NT2/D1 (cell line): ENCODE measurements around the gene PHYHIPL.

Source experiments
- SUZ12 ChIP-seq: IDR thresholded peaks from 2 replicates; pipeline ENCODE4 v1.6.1; 2011; ENCODE audit not compliant: insufficient read length, insufficient read depth; ENCODE audit errors: extremely low read depth
- YY1 ChIP-seq: IDR thresholded peaks from 2 replicates; pipeline ENCODE4 v1.6.1; 2011; ENCODE audit not compliant: insufficient read length, insufficient read depth
- ZNF274 ChIP-seq: IDR thresholded peaks from 2 replicates; pipeline ENCODE4 v1.6.1; 2011; ENCODE audit warnings: mild to moderate bottlenecking, low read depth, low read length

- TF ChIP-seq SUZ12 = no peak
- TF ChIP-seq YY1 = no peak
- TF ChIP-seq ZNF274 = no peak
Observed at GRCh38 chr10:59279476-59279875, 103.0 kb downstream of the PHYHIPL start.
